Measurements from ENCODE around the gene COMMD7.

- TF ChIP-seq CTCF (conservative IDR thresholded peaks at IDR 0.05 in 1 of 2, IDR thresholded peaks at IDR 0.05 in 1 of 2; ENCODE audit: extremely low read depth in 1 of 2, insufficient read depth in 1 of 2, low read depth in 1 of 2, low read length in 2 of 2), result no peak
- TF ChIP-seq EZH2 (IDR thresholded peaks at IDR 0.05; ENCODE audit: borderline replicate concordance, low read length), result no peak
These were observed 31.9 kb downstream of the COMMD7 start for GRCh38 chr20:32711346-32711745.

Data from mammary epithelial cell (primary cell).